CD4-positive, alpha-beta T cell treated with Interleukin-1 beta for 1 hour (primary cell): ENCODE data around the gene MACROD2.

Source experiments
- DNase-seq, 2 donors: peaks; one replicate each; pipeline ENCODE4 v3.0.0-alpha.2; 2020 to 2022

MACROD2 gene

DNA sequence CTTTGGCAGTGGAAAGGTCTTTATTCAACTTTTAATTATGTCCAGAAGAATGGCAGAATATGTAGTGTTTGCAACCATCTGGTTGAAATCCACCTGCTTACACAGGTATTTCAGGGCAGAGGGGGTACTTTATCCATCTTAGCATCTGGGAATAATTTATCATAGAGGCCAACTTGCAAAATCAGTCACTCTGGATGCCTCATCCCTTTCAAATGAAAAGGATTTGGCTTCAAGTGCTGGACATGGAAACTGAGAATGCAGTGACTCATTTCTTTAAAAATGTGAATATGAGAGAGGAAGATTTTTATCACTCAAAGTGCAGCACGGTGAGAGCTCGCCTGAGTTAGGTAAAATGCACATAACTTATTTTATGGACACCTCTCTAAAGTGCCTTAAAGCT lies 1819.6 kb downstream of the MACROD2 start:
- no peak for DNase-seq

DNA sequence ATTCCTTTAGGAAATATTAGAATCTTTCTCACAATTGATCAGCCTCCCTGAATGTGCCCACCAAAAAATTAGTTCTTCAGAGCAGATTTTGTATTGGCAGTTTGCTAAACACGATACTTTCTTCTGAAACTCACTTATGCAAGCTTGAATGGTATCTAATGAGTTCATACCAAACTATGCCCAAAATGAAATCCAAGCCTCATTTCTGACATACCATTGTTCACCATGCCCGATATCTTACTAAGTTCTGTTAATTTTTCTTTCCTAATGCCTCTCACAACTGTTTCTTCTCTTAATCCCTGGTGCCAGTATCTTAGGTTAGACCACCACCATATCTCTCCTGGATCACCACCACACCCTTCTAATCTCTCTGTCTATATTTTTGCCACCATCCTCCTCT lies 1822.0 kb downstream of the MACROD2 start:
- no peak for DNase-seq

DNA sequence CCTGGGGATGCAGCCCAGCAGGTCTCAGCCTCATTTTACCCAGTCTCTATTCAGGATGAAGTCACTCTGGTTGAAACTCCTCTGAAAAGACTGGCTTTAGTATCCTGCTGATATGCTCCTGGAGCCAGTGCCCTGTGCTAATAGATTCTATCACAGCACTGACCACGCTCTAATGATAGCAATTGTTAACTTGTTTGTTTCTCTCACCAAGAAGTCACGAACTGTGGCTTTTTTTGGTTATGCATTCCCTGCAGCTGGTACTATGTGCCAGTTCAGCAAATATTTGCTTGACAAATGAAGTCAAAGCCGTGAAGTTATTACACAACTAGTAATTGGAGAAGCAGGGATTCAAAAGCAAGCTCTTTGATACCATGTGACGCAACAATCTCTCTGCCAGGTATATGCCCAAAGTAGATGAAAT lies 1823.3 kb downstream of the MACROD2 start:
- no peak for DNase-seq

DNA sequence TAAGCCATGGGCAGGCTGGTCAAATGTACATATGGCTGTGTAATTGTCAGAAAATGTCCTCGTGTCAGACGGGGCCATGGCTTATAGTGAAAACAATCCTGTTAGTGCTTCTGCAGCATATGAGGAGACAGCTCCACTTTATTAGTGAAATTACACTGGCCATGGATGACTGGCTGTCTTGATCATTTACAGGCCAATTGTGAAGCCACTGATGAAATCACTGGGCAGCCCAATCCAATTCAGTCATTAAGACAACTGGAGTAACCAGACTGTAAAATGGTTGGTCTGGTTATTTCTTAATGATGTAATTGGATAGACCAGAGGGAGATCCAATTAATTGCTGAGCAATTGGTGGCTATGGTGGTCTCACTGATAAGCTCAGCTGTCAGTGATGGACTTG lies 1828.4 kb downstream of the MACROD2 start:
- DNase-seq: no peak

DNA sequence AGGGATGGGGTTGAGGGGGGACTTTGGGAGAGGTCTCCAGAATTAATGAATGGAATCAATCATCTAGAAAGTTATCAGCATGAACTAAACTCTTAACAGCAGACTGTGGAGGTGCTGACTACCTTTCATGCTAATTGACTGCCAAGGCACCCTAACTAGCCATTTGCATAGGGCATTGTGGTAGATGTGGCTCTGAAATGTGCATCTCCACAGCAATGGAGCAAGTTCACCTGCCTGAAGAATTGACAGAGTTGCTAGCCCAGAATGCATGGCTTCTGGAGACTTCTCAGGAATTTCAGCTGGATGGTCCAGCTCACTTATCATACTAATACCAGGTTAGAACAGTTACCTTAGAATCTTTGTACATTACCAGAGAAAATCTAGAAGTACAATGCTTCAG lies 1832.3 kb downstream of the MACROD2 start:
- no peak for DNase-seq

DNA sequence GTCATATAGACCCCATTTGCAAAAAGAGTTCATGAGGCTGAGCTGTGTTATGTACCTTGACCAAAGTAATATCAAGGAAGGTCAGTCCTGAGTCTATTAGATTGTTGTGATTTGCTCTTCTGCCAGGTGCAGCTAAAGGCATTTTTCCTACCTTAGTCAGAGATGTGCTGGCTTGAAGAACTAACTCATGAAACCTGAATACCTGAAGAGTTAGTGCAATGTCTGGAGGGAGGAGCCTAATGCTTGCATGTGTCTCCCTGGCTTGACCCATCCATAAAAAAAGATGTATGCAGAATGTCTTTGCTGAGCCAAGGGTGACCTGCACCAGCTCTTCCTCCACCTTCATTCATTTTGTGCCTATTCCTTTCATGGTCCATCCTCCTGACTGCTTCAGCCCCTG lies 1835.9 kb downstream of the MACROD2 start:
- no peak for DNase-seq

DNA sequence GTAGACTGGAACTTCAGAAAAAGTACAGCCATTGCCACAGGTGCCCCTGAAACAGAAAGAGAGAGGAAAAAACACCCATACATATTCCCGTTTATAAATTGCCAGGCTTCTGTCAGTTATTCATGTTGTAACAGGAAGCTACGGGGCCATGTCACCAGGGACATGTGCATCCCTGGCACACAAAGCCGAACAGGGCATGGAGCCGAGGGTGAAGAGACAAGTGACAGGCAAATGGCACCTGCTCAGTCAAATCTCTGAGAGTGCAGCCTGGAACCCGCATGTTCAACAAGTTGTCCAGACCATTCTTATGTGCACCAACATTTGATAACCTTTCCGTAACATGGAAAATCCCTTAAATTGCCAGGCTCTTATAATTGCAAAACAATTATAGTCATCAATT lies 1837.2 kb downstream of the MACROD2 start:
- no peak for DNase-seq

DNA sequence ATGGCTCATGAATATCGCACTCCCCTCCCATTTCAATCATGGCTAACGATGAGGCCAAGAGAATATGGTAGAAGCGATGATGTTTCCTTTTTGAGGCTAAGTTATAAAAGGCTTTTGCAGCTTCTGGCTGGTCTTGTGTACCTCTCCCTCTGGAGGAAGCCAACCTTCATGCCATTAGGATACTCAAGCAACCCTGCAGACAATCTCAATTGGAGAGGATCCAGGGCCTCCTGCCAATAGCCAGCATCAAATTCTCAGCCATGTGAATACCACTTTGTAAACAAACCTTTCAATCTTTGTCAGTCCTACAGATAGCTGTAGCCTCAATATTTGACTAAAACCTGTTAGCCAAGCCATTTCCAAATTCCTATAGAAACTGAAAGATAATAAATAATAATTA lies 1839.5 kb downstream of the MACROD2 start:
- DNase-seq: no peak

DNA sequence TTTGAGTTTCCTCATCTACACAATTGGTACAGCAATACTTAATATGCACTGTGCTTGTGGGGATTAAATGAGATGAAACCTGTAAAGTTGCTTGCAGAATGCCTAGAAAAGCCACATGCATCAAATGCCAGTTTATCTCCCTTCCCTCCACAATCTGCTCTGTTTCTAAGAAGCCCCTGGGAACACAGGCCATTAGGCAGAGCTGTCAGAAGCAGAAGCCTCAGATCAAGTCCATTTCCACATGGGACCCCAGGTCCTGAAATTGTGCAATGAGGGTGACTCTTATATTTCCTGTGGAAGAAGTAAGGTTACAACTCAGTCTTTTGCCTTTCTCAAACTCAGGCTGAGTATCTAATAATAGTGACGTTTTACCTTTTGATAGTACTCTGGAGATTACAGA lies 1840.5 kb downstream of the MACROD2 start:
- no peak for DNase-seq

DNA sequence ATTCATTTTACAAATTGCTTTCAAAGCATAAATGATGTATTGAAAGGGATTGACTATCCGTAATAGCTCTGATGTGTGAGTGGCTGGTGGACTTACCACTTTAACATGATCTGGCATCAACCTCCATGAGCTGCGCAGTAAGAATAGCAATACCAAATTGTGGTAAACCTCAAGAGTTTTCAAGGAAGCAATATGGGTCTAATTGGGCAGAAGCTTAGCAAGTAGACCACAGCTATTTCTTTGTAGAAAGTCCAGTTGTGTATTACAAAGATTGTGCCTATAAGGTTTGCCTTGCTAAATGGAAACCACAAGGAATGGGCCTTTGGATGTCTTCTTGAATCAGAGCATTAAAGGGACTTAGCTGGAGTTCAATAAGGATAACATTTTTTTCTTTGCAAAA lies 1841.3 kb downstream of the MACROD2 start:
- DNase-seq: no peak

DNA sequence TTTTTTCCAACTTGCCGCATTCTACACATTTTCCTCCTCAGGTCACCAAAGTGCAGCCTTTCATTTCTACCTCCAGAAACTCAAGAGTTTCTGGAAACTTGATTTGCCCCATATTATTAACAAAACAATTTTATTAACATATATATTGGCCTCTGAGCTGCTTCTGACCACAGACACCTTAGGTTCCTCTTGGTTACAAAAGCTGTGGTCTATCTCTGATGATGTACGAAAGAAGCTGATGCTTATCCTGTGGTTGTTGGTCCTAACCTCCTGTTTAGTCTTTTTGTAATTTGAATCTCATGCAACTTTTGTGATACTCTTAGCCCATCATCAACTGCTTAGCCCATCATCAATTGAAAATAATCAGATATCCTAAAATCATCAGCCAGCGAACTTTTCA lies 1842.2 kb downstream of the MACROD2 start:
- no peak for DNase-seq

DNA sequence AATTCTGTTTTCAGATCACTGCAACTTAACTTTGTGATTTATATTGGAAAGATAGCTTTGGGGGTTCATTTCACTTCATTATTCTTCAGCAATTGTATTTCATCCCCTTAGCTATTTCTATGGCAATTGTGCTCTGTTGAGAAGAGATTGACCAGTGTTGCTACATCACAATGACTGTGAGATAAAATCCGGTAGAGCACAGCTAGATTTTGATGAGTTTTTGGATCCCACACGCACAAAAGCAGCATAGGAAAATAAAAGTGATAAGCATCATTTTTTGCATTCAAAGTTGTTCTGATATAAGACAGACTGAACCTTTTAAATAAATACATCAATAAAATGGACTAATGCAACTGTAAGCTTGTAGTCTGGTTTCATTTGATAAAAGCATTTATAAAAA lies 1843.2 kb downstream of the MACROD2 start:
- DNase-seq: no peak

DNA sequence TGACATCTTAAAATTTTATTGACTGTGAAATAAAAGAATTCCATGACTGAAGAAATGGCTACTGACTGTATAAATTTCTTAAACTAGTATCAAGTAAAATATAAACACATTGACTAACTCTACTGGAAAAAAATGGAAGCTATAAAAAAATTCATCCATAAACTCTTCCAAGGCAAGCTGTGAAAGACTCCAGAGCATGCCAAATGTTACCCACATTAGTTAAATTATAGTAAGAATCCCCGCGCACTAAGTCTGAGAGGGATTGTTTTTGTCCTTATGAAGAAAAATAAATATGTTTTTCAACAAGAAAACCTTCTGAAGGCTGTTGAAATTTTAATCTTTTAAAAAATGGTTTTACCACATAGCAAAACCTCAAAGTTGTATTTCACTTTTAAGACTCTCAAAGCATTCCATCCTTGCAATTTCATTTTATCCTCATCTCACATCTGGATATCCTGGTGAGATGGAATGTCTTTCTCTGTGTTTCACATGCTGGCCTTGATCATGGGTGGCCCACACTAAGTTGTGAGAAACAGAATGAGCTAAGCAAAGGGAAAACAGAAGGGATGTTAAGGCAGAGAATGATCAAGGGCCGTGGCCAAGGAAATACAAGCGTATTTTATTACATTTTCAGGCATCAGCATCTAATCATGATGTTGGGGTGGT lies 1845.5 kb downstream of the MACROD2 start:
- no peak for DNase-seq

DNA sequence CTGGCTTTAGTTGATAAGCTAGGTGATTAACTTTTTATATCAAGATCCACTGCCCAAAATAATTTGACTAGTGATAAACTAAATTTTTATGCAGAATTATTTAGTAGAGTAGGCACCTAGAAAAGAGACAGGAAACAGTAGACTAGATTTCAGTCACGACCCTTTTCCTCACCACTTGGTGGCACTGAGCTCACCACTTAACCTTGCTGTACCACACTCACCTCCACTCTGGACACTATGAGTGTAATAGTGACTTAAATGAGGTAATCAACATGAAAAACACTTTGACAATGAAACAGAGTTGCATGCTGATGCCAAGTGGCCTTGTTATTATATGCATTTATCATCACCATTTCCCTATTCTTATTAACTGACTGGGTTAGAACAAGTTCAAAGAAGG lies 1847.6 kb downstream of the MACROD2 start:
- DNase-seq: no peak

DNA sequence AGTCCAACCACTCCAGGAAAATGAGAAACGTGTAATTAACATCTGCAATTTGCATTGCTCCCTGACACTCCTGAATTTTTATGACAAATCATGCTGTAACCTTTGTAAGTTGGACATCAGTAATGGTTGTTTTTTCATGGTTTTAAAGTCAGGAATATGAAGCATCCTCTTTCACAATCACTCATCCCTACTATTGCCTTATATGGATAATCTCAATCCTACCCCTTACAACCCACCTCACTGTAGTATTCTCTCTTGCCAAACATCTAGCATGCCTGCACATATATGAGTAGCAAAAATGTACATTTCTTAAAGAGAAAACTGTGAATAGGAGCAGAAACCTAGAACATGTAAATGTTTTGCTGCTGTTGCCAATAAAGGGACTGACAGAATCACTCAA lies 1848.5 kb downstream of the MACROD2 start:
- no peak for DNase-seq

DNA sequence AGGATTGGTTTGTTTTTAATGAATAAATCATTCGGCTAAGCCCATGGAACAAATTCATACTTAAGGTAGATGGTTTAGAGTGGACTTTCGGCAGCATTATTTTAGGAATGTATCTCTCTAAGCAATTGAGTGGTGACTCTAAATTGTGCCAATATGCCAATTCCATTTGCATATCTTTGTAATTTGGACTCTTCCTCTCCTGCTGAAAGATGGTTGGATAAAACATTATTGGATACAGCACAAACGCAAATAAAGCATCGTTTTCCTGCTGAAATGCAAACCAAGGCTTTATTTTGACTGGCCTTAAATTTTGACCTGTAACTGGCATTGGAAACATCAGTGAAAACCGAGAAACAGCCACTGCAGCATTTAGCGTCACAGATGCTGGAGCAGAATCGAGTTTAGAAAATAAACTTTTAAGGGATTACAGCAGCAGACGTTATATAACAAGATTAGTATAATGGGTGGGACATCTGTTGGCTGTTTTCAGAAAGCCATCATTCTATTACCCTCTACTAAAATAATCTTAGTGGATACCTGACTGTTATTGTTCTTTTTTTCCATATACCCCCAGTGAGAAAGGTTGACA lies 1852.0 kb downstream of the MACROD2 start:
- DNase-seq: no peak

DNA sequence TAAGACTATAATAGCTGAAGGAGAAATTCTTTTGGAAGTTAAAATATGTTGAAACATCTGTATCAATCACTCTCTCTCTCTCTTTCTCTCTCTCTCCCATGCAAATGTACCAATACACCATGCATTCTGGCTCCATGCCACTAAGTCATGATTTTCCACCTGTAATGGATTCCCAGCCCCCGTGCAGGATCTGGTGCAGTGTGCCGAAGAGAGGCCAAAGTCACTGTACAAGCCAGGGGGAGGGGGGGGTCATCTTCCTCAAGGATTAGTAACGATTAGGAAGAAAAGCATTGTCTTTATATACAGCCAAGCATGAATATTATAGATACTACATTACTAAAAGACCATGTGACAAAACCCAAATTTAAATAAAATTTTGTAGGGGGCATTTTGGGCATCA lies 1852.8 kb downstream of the MACROD2 start:
- DNase-seq: no peak

DNA sequence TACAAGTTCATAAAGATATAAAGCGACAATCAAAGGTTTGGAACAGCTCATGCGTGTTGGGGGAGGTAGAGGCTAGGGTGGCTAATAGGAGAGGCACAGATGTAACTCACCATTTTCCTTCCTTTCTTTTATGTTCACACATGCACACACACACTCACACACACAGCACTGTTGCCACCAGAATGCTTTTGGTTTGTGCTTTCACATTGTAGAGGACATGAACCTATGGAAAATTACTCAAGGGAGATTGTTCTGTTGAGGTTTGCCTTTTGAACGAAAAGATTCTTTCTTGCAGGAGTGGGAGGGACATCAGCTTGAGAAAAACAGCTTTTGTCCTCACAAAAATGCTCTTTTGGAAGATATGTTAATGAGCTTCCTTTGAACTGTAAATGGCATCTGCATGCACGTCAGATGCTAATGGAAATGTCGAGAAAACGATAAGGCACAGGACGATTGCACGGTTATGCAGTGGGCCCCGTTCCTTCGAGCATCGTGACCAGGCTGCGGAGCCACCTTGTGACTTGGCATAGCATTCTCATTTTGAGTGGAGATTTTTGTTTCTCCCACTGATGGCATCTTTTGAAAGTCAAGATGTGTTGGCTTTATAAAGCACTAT lies 1853.8 kb downstream of the MACROD2 start:
- no peak for DNase-seq

DNA sequence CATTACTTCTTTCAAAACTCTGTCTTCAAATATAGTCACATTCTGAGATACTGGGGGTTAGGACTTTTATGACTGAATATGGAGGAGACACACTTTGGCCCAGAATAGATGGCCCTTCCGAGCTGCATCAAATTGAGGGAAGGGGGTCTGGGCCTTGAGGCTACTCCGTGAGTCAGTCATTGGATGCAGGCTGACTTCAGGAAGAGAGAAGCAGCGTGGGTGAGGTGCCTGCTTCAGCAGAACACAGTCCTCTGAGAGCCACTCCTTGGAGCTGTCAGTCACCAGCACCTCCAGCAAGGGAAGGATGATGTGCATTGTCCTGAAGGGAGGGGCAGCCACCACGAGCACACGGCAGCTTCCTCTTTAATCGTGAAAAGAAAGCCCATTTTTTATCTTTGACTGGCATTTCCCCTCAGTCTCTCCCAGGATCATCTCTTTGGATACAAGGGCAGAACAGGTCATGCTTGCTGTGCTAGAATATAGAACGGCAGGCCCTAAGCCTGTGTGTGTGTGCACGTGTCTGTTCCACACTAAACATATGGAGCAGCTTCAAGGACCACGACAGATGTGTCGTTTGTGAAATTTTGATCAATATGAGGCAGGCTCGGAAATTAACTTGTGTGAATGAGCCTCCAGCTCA lies 1856.4 kb downstream of the MACROD2 start:
- DNase-seq: no peak

DNA sequence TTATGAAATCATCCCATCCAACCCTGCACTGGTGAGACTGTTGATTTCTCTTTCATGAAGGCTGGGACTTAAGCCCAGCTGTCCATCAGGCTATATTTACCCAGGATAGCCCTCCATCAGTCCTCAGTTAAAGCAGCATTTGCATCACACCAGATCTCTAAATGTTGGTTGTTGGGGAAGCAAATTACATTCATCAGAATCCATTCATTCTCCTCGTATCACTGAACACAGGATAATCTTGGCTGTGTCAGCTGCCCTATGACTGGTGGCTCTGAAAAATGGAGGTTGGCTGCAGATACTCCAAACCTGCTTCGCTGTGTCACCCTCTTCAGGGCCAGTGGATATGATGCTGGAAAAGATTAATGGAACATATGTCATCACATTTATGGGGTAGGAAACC lies 1859.6 kb downstream of the MACROD2 start:
- no peak for DNase-seq

DNA sequence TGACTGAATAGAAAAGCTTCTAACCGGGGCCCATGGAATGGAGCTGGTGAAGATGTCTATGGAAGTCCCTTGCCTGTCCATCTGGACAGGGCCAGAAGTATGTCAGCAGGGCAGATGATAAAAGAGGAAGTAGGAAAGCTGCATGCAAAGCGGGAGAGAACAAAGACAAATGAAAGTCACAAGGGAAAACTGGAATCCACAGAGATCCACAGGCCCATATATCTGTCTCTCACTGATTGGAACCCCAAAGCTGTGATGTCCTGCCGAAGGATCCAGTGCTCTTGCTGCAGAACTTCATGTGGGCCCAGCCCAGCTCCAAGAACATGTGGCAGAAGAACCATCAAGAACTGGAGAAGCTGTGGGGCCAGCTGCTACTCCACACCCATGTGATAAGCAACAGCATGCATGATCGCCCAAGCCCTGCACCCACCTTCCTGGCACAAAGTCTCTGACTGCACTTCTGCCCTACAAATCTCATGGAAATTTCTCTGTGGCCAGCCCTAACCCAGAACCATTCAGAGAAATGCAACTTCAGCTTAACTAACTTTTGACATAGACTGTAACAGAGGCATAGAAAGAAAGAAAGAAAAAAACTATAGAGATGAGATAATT lies 1862.0 kb downstream of the MACROD2 start:
- no peak for DNase-seq

DNA sequence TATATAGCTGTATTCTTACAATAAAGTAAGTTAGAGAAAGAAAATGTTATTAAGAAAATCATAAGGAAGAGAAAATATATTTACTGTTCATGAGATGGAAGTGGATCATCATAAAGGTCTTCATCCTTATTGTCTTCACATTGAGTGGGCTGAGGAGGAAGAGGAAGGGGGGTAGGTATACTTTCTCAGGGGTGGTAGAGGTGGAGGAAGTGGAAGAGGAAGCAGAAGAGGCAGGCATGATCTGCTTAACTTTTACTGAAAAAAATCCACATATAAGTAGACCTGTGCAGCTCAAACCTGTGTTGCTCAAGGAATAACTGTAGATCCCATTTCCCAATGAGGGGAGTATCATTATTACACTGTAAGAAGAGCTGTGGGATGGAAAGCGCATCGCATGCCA lies 1863.7 kb downstream of the MACROD2 start:
- DNase-seq: no peak

DNA sequence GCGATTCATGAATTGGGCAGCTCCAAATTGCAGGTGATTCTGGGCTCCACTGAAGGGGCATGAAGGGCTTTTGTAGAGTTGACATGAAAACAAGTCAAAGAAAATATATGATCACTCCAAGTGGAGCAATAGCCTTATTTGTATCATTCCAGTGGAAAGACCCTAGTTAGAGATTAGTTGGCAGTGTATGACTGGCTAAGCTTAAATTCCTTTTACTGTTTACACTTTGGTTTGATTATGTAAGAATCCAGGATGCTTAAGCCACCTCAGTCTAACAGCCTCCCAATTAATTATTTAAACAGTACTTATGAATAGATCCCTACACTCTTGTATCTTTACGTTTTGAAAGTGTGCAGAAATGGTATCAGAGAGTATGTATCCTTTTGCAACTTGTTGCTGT lies 1865.5 kb downstream of the MACROD2 start:
- no peak for DNase-seq

DNA sequence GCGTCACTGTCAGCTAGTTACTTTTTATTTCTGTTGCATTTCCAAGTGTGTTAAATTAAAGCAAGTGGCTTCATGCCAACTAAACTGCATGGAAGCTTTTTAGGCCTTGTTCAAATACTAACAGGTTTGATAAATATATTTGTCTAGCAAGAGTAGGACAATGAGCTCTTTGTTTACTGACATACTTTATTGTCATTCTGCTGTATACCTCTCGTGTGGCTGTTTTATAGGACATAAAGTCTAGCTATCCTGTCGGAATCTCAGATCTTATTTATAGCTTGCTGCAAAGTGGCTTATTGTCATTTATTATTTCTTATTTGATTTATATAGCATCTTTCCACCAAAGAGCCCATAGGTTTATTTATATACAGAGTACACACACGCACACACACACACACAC lies 1866.9 kb downstream of the MACROD2 start:
- DNase-seq: no peak
